HG03439 (cell line): Measurements from ENCODE around the gene GRM8.

Source experiments
- ATAC-seq: cut with Tn5 transposase; IDR thresholded peaks from one replicate; pipeline ENCODE4 v1.9.1; 2021; ENCODE audit warnings: mild to moderate bottlenecking, moderate library complexity; ENCODE audit not compliant: unreplicated experiment

Gene GRM8

DNA sequence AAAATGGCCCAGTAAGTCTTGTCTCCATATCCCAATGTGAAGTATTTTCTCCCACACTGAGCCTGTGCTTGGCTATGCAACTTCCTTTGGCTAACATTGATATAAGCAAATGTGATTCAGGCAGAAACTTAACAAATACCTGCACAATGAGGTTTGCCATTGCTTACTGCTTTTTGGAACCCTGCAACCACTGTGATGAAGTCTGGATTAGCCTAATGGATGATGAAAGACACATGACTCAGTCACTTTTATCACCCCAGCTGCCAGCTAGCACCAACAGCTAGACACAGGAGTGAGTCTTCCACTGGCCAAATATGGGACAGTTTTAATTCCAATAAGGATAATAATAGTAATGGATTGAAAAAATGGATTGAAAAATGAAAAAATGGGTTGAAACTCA is 854.5 kb downstream of the GRM8 start:
- no peak for ATAC-seq

DNA sequence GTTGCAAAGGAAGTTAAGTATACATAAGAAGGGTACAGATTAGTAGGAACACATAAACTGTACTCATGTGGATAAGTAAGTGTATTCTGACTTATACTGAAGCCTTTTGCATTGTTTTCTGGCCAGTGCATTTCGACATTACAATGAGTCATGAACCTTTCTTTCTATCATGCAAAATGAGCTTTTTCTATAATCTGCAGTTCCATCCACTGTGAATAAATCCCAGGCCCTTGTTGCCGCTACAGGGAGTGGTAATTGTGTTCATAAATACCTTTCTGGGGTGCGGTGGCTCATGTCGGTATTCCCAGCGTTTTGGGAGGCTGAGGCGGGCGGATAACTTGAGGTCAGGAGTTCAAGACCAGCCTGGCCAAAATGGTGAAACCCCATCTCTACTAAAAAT is 858.3 kb downstream of the GRM8 start:
- ATAC-seq, result no peak
